ENCODE results near the gene HEXIM1. TPM values are rescaled to one million over a fixed set of nuclear protein-coding genes. Genes with fewer than 3 reads are reported as not detected.

HEXIM1 gene
- total and polyA plus RNA-seq, 2 experiments from 2014 or later = 9.2 to 10.9 TPM

Small RNA genes lying within 50 kb of the gene (microRNA-seq; reads per million reads assigned to microRNA genes)
- not detected for gene MIR6784

Small RNA genes lying within 50 kb of the gene (small RNA-seq; reads per million reads assigned to genes)
- gene MIR6784 (ENCODE audit: low replicate concordance) = not detected

Other genes starting within 250 kb of the HEXIM1 start
- 196 and 203 TPM in 2 replicates for gene EFTUD2, start 249.0 kb upstream of the HEXIM1 start, total RNA-seq (2014; rRNA removed; shearing (Covaris generic))
- gene EFTUD2, start 249.0 kb upstream of the HEXIM1 start, polyA plus RNA-seq (2016; fragmentation: Nextera tagmentation; extraction: Ambion mirVana) = 52.5 and 61.6 TPM in 2 replicates
- gene GFAP, start 233.0 kb upstream of the HEXIM1 start, total RNA-seq (2014; rRNA removed; shearing (Covaris generic)) = 4.0 and 5.1 TPM in 2 replicates
- 0.15 and 0.73 TPM in 2 replicates for gene GFAP, start 233.0 kb upstream of the HEXIM1 start, polyA plus RNA-seq (2016; fragmentation: Nextera tagmentation; extraction: Ambion mirVana)
- gene KIF18B, start 200.7 kb upstream of the HEXIM1 start, total RNA-seq (2014; rRNA removed; shearing (Covaris generic)) = 27.1 and 28.4 TPM in 2 replicates
- gene KIF18B, start 200.7 kb upstream of the HEXIM1 start, polyA plus RNA-seq (2016; fragmentation: Nextera tagmentation; extraction: Ambion mirVana) = 13.5 and 14.1 TPM in 2 replicates
- 4.9 and 14.4 TPM in 2 replicates for gene C1QL1, start 180.2 kb upstream of the HEXIM1 start, total RNA-seq (2014; rRNA removed; shearing (Covaris generic))
- gene C1QL1, start 180.2 kb upstream of the HEXIM1 start, polyA plus RNA-seq (2016; fragmentation: Nextera tagmentation; extraction: Ambion mirVana) = 4.3 and 6.8 TPM in 2 replicates
- 51.3 and 57.2 TPM in 2 replicates for gene DCAKD, start 96.8 kb upstream of the HEXIM1 start, total RNA-seq (2014; rRNA removed; shearing (Covaris generic))
- gene DCAKD, start 96.8 kb upstream of the HEXIM1 start, polyA plus RNA-seq (2016; fragmentation: Nextera tagmentation; extraction: Ambion mirVana) = 23.7 and 28.7 TPM in 2 replicates
- gene NMT1, start 87.2 kb upstream of the HEXIM1 start, total RNA-seq (2014; rRNA removed; shearing (Covaris generic)) = 80.9 and 95.6 TPM in 2 replicates
- 298 and 327 TPM in 2 replicates for gene NMT1, start 87.2 kb upstream of the HEXIM1 start, polyA plus RNA-seq (2016; fragmentation: Nextera tagmentation; extraction: Ambion mirVana)
- 15.9 and 32.1 TPM in 2 replicates for gene PLCD3, start 16.0 kb upstream of the HEXIM1 start, total RNA-seq (2014; rRNA removed; shearing (Covaris generic))
- 3.0 and 5.7 TPM in 2 replicates for gene PLCD3, start 16.0 kb upstream of the HEXIM1 start, polyA plus RNA-seq (2016; fragmentation: Nextera tagmentation; extraction: Ambion mirVana)
- 5.1 and 6.7 TPM in 2 replicates for gene ACBD4, start 12.8 kb upstream of the HEXIM1 start, total RNA-seq (2014; rRNA removed; shearing (Covaris generic))
- gene ACBD4, start 12.8 kb upstream of the HEXIM1 start, polyA plus RNA-seq (2016; fragmentation: Nextera tagmentation; extraction: Ambion mirVana) = 4.5 and 5.1 TPM in 2 replicates
- 9.0 and 9.8 TPM in 2 replicates for gene HEXIM2, start 13.4 kb downstream of the HEXIM1 start, total RNA-seq (2014; rRNA removed; shearing (Covaris generic))
- gene HEXIM2, start 13.4 kb downstream of the HEXIM1 start, polyA plus RNA-seq (2016; fragmentation: Nextera tagmentation; extraction: Ambion mirVana) = 9.5 and 12.4 TPM in 2 replicates
- 9.3 and 23.1 TPM in 2 replicates for gene FMNL1, start 73.4 kb downstream of the HEXIM1 start, total RNA-seq (2014; rRNA removed; shearing (Covaris generic))
- 5.6 and 6.6 TPM in 2 replicates for gene FMNL1, start 73.4 kb downstream of the HEXIM1 start, polyA plus RNA-seq (2016; fragmentation: Nextera tagmentation; extraction: Ambion mirVana)
- gene SPATA32, start 113.6 kb downstream of the HEXIM1 start, total RNA-seq (2014; rRNA removed; shearing (Covaris generic)) = not detected in 2 replicates
- 0.23 TPM in 1 of 2 replicates, not detected in the other for gene SPATA32, start 113.6 kb downstream of the HEXIM1 start, polyA plus RNA-seq (2016; fragmentation: Nextera tagmentation; extraction: Ambion mirVana)
- gene MAP3K14, start 168.5 kb downstream of the HEXIM1 start, total RNA-seq (2014; rRNA removed; shearing (Covaris generic)) = 3.9 and 4.9 TPM in 2 replicates
- gene MAP3K14, start 168.5 kb downstream of the HEXIM1 start, polyA plus RNA-seq (2016; fragmentation: Nextera tagmentation; extraction: Ambion mirVana) = 1.3 and 1.4 TPM in 2 replicates